ENCODE results near the gene AOC2. TPM values are rescaled to one million over a fixed set of nuclear protein-coding genes. Genes with fewer than 3 reads are reported as not detected.

Gene AOC2
- total and polyA plus RNA-seq, 2 of the 13 experiments (the other 11 are each of a cell fraction or from before 2014, with no cell fraction given), result 1.2 to 3.3 TPM

- TF ChIP-seq PAXIP1 (CRISPR knock-in tag; conservative IDR thresholded peaks at IDR 0.05), result peak; percentile 65
- peak; percentile 91 for TF ChIP-seq KAT7 (CRISPR knock-in tag; IDR thresholded peaks at IDR 0.05; ENCODE audit: borderline replicate concordance)
- peak; percentile 91 for TF ChIP-seq ZBTB3 (CRISPR knock-in tag; IDR thresholded peaks at IDR 0.05; ENCODE audit: borderline replicate concordance, low read depth)
- TF ChIP-seq MBNL3 (CRISPR knock-in tag; conservative IDR thresholded peaks at IDR 0.05), result no peak
- TF ChIP-seq GATAD1 (CRISPR knock-in tag; IDR thresholded peaks at IDR 0.05), result peak; percentile 99
- peak; percentile 82; the same call in 1 of the 2 replicates for TF ChIP-seq ZBTB4 (CRISPR knock-in tag; IDR thresholded peaks at IDR 0.05; ENCODE audit: borderline replicate concordance)
- TF ChIP-seq GPN1 (CRISPR knock-in tag; IDR thresholded peaks at IDR 0.05; ENCODE audit: borderline replicate concordance), result no peak
- TF ChIP-seq SRSF9 (IDR thresholded peaks at IDR 0.05; ENCODE audit: borderline replicate concordance, insufficient read depth, low read depth, low read length, poor library complexity, severe bottlenecking), result no peak
- TF ChIP-seq ZNF781 (CRISPR knock-in tag; IDR thresholded peaks at IDR 0.05; ENCODE audit: borderline replicate concordance, not compliant biosample characterization), result peak; percentile 90
- TF ChIP-seq ZNF3 (CRISPR knock-in tag; IDR thresholded peaks at IDR 0.05), result peak; percentile 48; the same call in 1 of the 2 replicates
- TF ChIP-seq ZBTB20 (CRISPR knock-in tag; IDR thresholded peaks at IDR 0.05; ENCODE audit: borderline replicate concordance, low read depth), result peak; percentile 70
- TF ChIP-seq ZBTB25 (CRISPR knock-in tag; IDR thresholded peaks at IDR 0.05), result peak; percentile 88
- TF ChIP-seq ZNF234 (CRISPR knock-in tag; conservative IDR thresholded peaks at IDR 0.05), result peak; percentile 83; the same call in 1 of the 2 replicates
- peak; percentile 40; the same call in 1 of the 2 replicates for TF ChIP-seq ZBTB42 (CRISPR knock-in tag; IDR thresholded peaks at IDR 0.05)
- TF ChIP-seq ISX (CRISPR knock-in tag; conservative IDR thresholded peaks at IDR 0.05), result peak; percentile 87; the same call in 1 of the 2 replicates
- peak; percentile 88; the same call in 1 of the 2 replicates for TF ChIP-seq ZNF615 (CRISPR knock-in tag; IDR thresholded peaks at IDR 0.05; ENCODE audit: borderline replicate concordance)
- TF ChIP-seq HOXD1 (CRISPR knock-in tag; IDR thresholded peaks at IDR 0.05), result peak; percentile 56
- peak; percentile 92; the same call in 1 of the 2 replicates for TF ChIP-seq SNAPC5 (CRISPR knock-in tag; IDR thresholded peaks at IDR 0.05; ENCODE audit: borderline replicate concordance)
- TF ChIP-seq CHD2 (IDR thresholded peaks at IDR 0.05; ENCODE audit: low read depth, low read length), result no peak
- no peak; the same call in 1 of the 2 replicates for TF ChIP-seq ZNF564 (CRISPR knock-in tag; IDR thresholded peaks at IDR 0.05)
Observed at GRCh38 chr17:42832934-42833766, 11.2 kb upstream of the AOC2 start, which contains the start of gene PSME3 (continued).

All from HepG2 (cell line).